Measurements from ENCODE around the gene HCN3. TPM values are rescaled to one million over a fixed set of nuclear protein-coding genes. Genes with fewer than 3 reads are reported as not detected.

HCN3 gene
- total RNA-seq, 1 donor from 2014 or later = 10.6 TPM

DNA sequence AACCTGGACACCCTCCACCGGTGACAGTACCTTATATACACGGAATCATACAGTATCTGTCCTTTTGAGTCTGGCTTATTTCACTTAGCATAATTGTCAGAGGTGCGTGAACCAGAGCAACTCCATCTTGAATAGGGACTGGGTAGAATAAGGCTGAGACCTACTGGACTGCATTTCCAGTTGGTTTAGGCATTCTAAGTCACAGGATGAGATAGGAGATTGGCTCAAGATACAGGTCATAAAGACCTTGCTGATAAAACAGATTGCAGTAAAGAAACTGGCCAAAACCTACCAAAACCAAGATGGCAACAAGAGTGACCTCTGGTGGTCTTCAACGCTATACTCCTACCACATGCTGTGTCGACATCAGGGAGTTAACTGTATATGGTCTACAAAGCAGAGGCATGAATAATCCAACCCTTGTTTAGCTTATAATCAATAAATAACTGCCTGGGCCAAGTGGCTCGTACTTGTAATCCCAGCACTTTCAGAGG lies 30.0 kb downstream of the HCN3 start:
- TF ChIP-seq, protein P1, sequence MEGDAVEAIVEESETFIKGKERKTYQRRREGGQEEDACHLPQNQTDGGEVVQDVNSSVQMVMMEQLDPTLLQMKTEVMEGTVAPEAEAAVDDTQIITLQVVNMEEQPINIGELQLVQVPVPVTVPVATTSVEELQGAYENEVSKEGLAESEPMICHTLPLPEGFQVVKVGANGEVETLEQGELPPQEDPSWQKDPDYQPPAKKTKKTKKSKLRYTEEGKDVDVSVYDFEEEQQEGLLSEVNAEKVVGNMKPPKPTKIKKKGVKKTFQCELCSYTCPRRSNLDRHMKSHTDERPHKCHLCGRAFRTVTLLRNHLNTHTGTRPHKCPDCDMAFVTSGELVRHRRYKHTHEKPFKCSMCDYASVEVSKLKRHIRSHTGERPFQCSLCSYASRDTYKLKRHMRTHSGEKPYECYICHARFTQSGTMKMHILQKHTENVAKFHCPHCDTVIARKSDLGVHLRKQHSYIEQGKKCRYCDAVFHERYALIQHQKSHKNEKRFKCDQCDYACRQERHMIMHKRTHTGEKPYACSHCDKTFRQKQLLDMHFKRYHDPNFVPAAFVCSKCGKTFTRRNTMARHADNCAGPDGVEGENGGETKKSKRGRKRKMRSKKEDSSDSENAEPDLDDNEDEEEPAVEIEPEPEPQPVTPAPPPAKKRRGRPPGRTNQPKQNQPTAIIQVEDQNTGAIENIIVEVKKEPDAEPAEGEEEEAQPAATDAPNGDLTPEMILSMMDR (conservative IDR thresholded peaks at IDR 0.05) = peak; percentile 64
- Mint-ChIP-seq H3K9me3 (no peaks in the 10 kb centered on the region), H3K4me3 (peak overlapping the region; percentile 70), H3K27me3 (no peaks in the 10 kb centered on the region), H3K36me3 (peaks cover 10% of the 10 kb centered on the region), H3K4me1 (ENCODE audit: unreplicated experiment) (peaks cover 12% of the 10 kb centered on the region), H3K27ac (peak overlapping the region; percentile 69)
- DNase-seq (ENCODE audit: extremely low spot score, unreplicated experiment) = no peak

DNA sequence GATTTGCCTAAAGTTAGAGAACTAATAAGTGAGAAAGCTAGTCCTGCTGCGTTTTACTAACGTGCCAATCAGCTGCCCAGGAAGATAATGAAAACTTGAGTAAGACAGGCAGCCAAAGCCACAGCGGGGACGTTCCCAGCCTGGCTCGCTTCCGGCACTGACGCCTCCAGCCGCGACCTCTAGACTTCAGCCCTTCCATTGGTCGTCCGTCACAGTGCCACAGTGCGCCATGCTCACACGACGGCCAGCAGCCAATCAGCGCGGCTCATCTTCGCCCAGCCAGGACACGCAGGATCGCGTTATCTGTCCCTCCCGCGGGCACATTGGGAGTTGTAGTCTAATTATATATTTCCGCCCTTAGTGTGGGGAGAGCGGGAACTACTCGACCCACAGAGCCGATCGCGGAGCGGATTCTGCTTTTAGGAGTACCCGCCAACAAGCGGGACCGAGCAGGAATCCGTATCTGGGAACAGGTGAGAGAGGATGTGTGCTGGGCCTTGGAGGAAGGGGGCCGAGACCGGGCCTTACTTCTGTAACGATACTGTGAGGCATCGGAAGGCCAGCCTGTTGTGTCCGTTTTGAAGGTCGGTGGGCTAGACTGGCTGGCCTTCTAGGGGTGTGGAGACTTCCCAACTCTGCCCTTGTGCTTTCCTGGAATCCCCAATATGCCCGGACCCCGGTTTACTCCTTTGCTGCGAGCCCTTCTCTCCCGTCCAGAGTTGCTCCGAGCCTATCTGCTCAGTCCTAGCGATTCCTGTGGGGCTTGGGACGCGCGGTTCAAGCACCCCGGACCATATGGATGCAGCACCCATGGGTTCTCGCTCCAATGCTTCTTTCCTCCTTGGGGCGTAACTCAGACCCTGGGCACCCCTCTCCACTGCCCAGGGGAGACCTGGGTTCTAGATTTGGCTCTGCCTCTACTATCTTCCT lies 31.5 kb downstream of the HCN3 start, which contains the start of gene FDPS:
Gene FDPS, plus strand, starts transcription at position 374 of the 930 bp plus-strand sequence. CDS start 924 bp downstream, outside the sequence.
- Mint-ChIP-seq H3K36me3 (peaks cover 17% of the 10 kb centered on the region), H3K4me1 (ENCODE audit: unreplicated experiment) (peaks cover 12% of the 10 kb centered on the region), H3K27ac (peak within 1 kb of the TSS; percentile 94), H3K9me3 (no peaks in the 10 kb centered on the region), H3K4me3 (peak within 1 kb of the TSS; percentile 99), H3K27me3 (no peaks in the 10 kb centered on the region)
- TF ChIP-seq, protein P1 (conservative IDR thresholded peaks at IDR 0.05) = no peak
- DNase-seq (ENCODE audit: extremely low spot score, unreplicated experiment) = peak; percentile 93

DNA sequence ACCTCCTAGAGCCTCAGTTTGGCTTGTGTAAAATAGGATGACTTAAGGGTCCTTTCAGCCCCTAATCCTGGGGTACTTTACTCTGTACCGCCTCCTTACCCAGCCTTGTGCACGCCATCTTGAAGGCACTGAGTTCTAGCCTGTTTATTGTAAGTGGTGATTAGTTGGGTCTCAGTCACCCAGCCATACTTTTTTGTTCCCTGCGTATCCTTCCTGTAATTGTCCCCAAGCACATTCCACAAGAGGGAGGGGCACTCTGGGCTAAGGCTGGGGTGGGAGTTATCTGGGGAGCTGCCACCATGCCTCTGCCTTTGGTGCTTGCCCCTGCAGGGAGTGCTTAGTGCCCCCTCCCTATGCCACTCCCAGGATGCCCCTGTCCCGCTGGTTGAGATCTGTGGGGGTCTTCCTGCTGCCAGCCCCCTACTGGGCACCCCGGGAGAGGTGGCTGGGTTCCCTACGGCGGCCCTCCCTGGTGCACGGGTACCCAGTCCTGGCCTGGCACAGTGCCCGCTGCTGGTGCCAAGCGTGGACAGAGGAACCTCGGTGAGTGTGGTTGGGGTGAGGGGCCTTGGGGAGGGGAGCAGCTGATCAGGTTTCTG lies 32.3 kb downstream of the HCN3 start:
- Mint-ChIP-seq H3K9me3 (no peaks in the 10 kb centered on the region), H3K4me1 (ENCODE audit: unreplicated experiment) (peaks cover 12% of the 10 kb centered on the region), H3K36me3 (peaks cover 17% of the 10 kb centered on the region), H3K27ac (peak overlapping the region; percentile 94), H3K27me3 (no peaks in the 10 kb centered on the region), H3K4me3 (peak overlapping the region; percentile 99)
- DNase-seq (ENCODE audit: extremely low spot score, unreplicated experiment) = no peak
- TF ChIP-seq, protein P1 (conservative IDR thresholded peaks at IDR 0.05) = no peak

DNA sequence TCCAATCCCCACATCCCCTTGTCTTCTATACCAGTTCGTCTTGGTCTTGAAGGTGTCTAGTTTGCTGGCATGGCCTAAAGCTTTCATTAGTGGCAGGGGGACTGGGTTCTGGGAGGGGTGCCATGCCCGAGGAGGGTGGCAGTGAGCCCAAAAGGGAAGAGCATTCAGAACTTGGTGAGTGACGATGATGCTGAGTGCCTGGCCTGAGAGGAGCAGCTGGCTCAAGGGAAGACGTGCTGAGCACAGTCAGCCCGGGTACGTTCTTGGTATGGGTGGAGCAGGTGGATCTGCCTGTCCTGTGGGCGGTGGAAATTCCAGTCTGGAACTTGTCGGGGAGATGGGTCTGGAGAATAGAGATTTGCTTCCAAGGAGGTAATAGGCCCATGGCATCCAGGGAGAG lies 36.0 kb downstream of the HCN3 start:
- Mint-ChIP-seq H3K4me1 (ENCODE audit: unreplicated experiment) (peaks cover 12% of the 10 kb centered on the region), H3K27me3 (no peaks in the 10 kb centered on the region), H3K9me3 (no peaks in the 10 kb centered on the region), H3K36me3 (peaks cover 17% of the 10 kb centered on the region), H3K4me3 (peak overlapping the region; percentile 6), H3K27ac (peak overlapping the region; percentile 3)
- TF ChIP-seq, protein P1 (conservative IDR thresholded peaks at IDR 0.05) = no peak
- DNase-seq (ENCODE audit: extremely low spot score, unreplicated experiment) = no peak

DNA sequence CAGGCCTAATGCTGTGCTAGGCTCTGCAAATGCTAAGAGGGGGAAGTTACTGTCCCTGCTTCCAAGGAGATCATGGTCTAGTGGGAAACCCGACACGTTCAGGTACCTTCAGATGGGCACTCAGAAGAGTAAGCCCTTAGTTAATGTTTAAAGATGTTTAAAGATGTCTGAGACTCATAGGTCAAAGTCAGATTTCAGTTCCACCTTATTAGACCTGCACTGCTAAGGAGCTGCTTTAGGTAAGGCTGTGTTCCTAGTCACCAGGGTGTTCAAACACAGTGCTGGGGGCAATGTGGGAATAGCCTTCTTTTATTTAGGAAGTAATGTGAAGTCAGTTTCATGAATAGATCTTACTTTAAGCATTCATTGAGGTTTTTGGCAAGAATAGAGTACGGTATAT lies 39.7 kb downstream of the HCN3 start:
- no peaks in the 10 kb centered on the region for H3K27me3 Mint-ChIP-seq
- no peak overlapping the region for H3K27ac Mint-ChIP-seq
- no peak for DNase-seq (ENCODE audit: extremely low spot score, unreplicated experiment)
- peaks cover 11% of the 10 kb centered on the region for H3K36me3 Mint-ChIP-seq
- no peaks in the 10 kb centered on the region for H3K9me3 Mint-ChIP-seq
- TF ChIP-seq, protein P1 (conservative IDR thresholded peaks at IDR 0.05) = no peak
- H3K4me3 Mint-ChIP-seq = no peak overlapping the region
- peaks cover 13% of the 10 kb centered on the region for H3K4me1 Mint-ChIP-seq (ENCODE audit: unreplicated experiment)

Measured in type B pancreatic cell (in vitro differentiated cells).